ENCODE data around the gene MDC1. TPM values are rescaled to one million over a fixed set of nuclear protein-coding genes. Genes with fewer than 3 reads are reported as not detected.
"Not testable (repeated sequence)": the region's sequence is repeated elsewhere in the genome, so short reads cannot be mapped to it uniquely, and the experiment has no call there.

The MDC1 gene, protein sequence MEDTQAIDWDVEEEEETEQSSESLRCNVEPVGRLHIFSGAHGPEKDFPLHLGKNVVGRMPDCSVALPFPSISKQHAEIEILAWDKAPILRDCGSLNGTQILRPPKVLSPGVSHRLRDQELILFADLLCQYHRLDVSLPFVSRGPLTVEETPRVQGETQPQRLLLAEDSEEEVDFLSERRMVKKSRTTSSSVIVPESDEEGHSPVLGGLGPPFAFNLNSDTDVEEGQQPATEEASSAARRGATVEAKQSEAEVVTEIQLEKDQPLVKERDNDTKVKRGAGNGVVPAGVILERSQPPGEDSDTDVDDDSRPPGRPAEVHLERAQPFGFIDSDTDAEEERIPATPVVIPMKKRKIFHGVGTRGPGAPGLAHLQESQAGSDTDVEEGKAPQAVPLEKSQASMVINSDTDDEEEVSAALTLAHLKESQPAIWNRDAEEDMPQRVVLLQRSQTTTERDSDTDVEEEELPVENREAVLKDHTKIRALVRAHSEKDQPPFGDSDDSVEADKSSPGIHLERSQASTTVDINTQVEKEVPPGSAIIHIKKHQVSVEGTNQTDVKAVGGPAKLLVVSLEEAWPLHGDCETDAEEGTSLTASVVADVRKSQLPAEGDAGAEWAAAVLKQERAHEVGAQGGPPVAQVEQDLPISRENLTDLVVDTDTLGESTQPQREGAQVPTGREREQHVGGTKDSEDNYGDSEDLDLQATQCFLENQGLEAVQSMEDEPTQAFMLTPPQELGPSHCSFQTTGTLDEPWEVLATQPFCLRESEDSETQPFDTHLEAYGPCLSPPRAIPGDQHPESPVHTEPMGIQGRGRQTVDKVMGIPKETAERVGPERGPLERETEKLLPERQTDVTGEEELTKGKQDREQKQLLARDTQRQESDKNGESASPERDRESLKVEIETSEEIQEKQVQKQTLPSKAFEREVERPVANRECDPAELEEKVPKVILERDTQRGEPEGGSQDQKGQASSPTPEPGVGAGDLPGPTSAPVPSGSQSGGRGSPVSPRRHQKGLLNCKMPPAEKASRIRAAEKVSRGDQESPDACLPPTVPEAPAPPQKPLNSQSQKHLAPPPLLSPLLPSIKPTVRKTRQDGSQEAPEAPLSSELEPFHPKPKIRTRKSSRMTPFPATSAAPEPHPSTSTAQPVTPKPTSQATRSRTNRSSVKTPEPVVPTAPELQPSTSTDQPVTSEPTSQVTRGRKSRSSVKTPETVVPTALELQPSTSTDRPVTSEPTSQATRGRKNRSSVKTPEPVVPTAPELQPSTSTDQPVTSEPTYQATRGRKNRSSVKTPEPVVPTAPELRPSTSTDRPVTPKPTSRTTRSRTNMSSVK (N-terminal part only)
- total RNA-seq (10 to 100 TPM; 31.4 to 33.3 TPM), polyA plus RNA-seq (10 to 100 TPM in 1 of 2 donors, 1 to 10 TPM in 1; 7.4 to 34.5 TPM)
- long read RNA-seq, donor 1, partial matches to known transcripts: 12 of 16 reads
- long read RNA-seq, donor 1, other reads (novel, unspliced or antisense): 3 of 16 reads
- long read RNA-seq, donor 2, partial matches to known transcripts: 3 of 7 reads
- long read RNA-seq, donor 2, other reads (novel, unspliced or antisense): 4 of 7 reads

DNA sequence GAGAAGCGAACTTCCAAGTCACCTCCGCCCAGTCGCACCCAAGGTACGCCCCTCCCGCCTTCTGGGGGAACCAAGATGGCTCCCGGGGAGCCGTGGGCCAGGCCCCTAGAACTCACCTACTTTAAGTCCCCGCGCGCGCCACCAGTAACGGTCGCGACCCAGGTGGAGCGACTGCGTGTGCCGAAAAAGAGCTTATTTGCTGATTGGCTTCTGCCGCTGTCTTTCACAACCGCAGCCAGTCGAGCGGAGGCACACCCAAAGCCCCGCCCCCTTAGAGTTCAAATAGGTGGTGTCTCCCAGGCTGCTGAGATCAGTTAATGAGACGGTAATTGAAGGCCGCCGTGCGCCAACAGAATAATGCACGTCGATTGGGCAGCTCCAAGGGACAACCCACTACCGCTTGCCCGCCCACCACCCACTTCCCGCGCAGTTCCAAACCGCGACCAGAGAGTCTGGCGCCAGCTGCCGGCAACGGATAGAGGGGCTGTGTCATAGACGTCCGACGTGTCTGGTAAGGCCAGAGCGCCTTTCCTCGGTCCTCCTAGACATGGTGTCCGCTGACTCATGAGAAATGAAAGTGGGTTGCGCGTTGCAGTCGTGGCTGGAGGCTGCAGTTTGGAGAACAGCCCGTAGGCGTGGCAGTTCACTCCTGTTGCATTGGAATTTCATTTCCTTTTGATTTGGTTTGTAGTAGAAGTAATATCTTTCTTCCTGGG lies at the start of gene MDC1:
Gene MDC1 (minus strand): TSS at position 153 of the 716 bp plus-strand sequence. CDS start 2,106 bp downstream, outside the sequence.
- no peaks in the 10 kb centered on the region for H3K9me3 ChIP-seq (ENCODE audit: control insufficient read depth, low read length)
- intact Hi-C loops (cut with DNase I): loop anchor here in 1 of 2 donors (1.0 kb wide), 2 partner anchors 30 to 35 kb away; no protein-coding TSS in a partner anchor
- WGBS, 2 donors: 0% methylated on average over 48 of the region's 48 CpGs
- peak; percentile 100 for DNase-seq
- peaks cover 0 to 4% of the 10 kb centered on the region in 2 donors for H3K36me3 ChIP-seq (ENCODE audit: control insufficient read depth in 1 of 2, insufficient read depth in 2 of 2, low read length in 1 of 2)
- no peaks in the 10 kb centered on the region for H3K27me3 ChIP-seq (ENCODE audit: control insufficient read depth in 1 of 2, insufficient read depth in 2 of 2, low read length in 1 of 2)
- ATAC-seq (ENCODE audit: low FRiP score): peak; percentile 91
- peak within 1 kb of the TSS; percentile 15 to 58 for H3K4me3 ChIP-seq (ENCODE audit: low read length in 2 of 2)
- no peaks in the 10 kb centered on the region for H3K4me1 ChIP-seq (ENCODE audit: control insufficient read depth in 1 of 2, insufficient read depth in 2 of 2, low read length in 2 of 2)
- peak within 1 kb of the TSS; percentile 51 to 68 for H3K27ac ChIP-seq (ENCODE audit: low read depth in 1 of 2, low read length in 2 of 2)

DNA sequence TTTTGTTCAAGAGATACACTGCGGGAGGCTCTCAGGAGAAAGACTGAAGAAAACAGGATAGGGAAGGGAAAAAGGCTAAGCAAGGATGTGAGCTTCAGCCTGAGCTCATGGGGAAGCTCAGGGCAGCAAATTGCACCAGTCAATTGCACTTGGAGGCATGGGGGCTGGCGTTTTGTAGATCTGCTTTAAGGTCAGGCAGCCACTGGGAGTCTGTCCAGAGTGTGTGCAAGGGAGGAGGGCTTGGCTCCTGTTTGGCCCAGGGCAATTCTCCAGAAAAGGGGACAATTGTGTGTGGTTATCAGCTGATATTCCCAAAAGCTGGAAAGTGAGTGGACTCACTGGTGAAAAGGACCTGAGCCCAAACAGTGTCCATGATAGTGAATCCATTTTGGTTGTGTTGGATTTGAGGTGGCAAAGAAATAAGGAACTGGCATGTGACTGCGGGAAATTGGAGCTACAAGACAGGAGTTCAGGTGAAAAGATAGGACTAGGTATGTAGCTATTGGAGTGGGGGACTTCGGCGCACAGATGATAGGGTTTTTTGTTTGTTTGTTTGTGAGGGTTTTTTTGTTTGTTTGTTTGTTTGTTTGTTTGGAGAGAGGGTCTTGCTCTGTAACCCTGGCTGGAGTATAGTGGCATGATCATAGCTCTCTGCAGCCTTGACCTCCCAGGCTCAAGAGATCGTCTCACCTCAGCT lies 49.5 kb upstream of the MDC1 start:
- DNase-seq (peak in 1 of 2 donors; percentile 23), ATAC-seq (ENCODE audit: low FRiP score) (no peak)
- H3K4me3 ChIP-seq (ENCODE audit: low read length in 2 of 2): no peak overlapping the region
- intact Hi-C loops (cut with DNase I): no loop called here
- H3K9me3 ChIP-seq (ENCODE audit: control insufficient read depth, low read length): no peaks in the 10 kb centered on the region
- WGBS, 2 donors: 88% methylated on average over 6 of the region's 6 CpGs
- H3K27me3 ChIP-seq (ENCODE audit: control insufficient read depth in 1 of 2, insufficient read depth in 2 of 2, low read length in 1 of 2): no peaks in the 10 kb centered on the region
- no peaks in the 10 kb centered on the region for H3K36me3 ChIP-seq (ENCODE audit: control insufficient read depth in 1 of 2, insufficient read depth in 2 of 2, low read length in 1 of 2)
- peaks cover 0 to 4% of the 10 kb centered on the region in 2 donors for H3K4me1 ChIP-seq (ENCODE audit: control insufficient read depth in 1 of 2, insufficient read depth in 2 of 2, low read length in 2 of 2)
- H3K27ac ChIP-seq (ENCODE audit: low read depth in 1 of 2, low read length in 2 of 2): no peak overlapping the region

DNA sequence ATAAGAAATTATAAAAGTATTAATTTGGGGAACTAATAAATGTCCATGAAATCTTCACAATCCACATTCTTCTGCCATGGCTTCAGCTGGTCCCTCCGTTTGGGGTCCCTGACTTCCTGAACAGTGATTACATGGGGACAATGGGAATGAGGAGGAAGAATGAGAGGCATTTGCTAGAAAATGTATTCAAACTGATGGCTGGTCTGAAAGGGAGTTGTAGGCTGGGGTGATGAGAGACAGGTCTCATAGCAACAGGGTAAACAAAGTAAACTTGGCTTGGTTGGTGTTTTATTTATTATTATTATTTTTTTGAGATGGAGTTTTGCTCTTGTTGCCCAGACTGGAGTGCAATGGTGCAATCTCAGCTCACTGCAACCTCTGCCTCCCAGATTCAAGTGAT lies 48.4 kb upstream of the MDC1 start:
- H3K4me1 ChIP-seq (ENCODE audit: control insufficient read depth in 1 of 2, insufficient read depth in 2 of 2, low read length in 2 of 2); ATAC-seq (ENCODE audit: low FRiP score); intact Hi-C loops (cut with DNase I); H3K27me3 ChIP-seq (ENCODE audit: control insufficient read depth in 1 of 2, insufficient read depth in 2 of 2, low read length in 1 of 2); H3K4me3 ChIP-seq (ENCODE audit: low read length in 2 of 2); H3K27ac ChIP-seq (ENCODE audit: low read depth in 1 of 2, low read length in 2 of 2); H3K36me3 ChIP-seq (ENCODE audit: control insufficient read depth in 1 of 2, insufficient read depth in 2 of 2, low read length in 1 of 2); DNase-seq; H3K9me3 ChIP-seq (ENCODE audit: control insufficient read depth, low read length): not testable (repeated sequence)
- WGBS, 2 donors: 81 to 84% methylated on average over 1 of the region's 1 CpG

DNA sequence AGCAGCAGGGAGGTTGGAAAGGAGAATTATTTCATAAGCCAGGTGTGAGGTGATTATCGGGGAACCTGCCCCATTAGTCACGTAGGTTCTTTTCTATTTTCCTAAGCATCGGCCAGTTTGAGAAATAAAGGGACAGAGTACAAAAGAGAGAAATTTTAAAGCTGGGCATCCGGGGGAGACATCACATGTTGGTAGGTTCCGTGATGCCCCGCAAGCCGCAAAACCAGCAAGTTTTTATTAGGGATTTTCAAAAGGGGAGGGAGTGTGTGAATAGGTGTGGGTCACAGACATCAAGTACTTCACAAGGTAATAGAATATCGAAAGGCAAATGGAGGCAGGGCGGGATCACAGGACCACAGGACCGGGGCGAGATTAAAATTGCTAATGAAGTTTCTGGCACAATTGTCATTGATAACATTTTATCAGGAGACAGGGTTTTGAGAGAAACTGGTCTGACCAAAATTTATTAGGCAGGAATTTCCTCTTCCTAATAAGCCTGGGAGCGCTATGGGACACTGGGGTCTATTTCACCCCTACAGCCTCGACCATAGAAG lies 47.5 kb upstream of the MDC1 start:
- WGBS, 2 donors: 71 to 73% methylated on average over 13 of the region's 13 CpGs
- H3K4me1 ChIP-seq (ENCODE audit: control insufficient read depth in 1 of 2, insufficient read depth in 2 of 2, low read length in 2 of 2); intact Hi-C loops (cut with DNase I); ATAC-seq (ENCODE audit: low FRiP score); H3K4me3 ChIP-seq (ENCODE audit: low read length in 2 of 2); H3K9me3 ChIP-seq (ENCODE audit: control insufficient read depth, low read length); H3K27ac ChIP-seq (ENCODE audit: low read depth in 1 of 2, low read length in 2 of 2); DNase-seq; H3K36me3 ChIP-seq (ENCODE audit: control insufficient read depth in 1 of 2, insufficient read depth in 2 of 2, low read length in 1 of 2); H3K27me3 ChIP-seq (ENCODE audit: control insufficient read depth in 1 of 2, insufficient read depth in 2 of 2, low read length in 1 of 2): not testable (repeated sequence)

DNA sequence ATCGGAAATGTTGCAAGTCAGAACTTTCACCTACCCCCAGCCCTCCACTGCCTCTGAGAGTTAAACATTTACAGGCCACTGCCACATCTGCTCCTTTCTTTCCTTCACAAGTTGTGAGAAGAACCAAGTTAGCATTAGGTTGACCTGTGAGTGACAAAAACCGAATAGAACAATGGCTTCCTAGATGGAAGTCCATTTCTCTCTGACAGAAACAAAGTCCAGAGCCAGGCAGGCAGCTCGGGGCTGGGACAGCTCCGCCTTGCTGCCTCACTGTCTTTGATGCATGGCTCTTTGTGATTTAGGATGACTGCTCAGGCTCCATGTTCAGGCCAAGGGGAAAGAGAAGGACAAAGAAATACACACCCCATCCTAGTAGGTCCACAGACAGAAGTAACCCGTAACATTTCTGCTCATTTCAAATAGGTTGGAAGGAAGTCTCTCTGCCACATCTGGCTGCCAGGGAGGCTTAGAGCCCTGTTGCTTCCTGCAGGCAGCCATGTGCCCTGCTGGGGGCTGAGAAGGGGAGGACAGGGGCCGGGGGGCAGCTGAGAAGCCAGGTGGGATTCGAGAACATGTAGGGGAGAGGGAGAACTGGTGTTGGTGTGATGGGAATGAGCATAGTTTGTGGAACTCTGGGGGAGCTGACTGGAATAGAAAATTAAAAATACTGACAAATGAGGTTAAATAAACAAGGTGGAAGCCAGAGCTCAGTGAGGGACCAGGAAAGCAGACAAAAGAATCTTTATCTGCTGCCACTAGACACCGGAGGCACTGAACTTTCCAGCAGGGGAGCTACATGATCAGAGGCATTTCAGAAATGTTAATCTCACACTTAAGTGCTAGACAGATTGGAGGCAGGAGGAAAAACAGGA lies 46.8 kb upstream of the MDC1 start:
- no peaks in the 10 kb centered on the region for H3K36me3 ChIP-seq (ENCODE audit: control insufficient read depth in 1 of 2, insufficient read depth in 2 of 2, low read length in 1 of 2)
- no peak overlapping the region for H3K27ac ChIP-seq (ENCODE audit: low read depth in 1 of 2, low read length in 2 of 2)
- peaks cover 0 to 1% of the 10 kb centered on the region in 2 donors for H3K4me1 ChIP-seq (ENCODE audit: control insufficient read depth in 1 of 2, insufficient read depth in 2 of 2, low read length in 2 of 2)
- ATAC-seq (ENCODE audit: low FRiP score): no peak
- DNase-seq: no peak
- intact Hi-C loops (cut with DNase I): no loop called here
- H3K4me3 ChIP-seq (ENCODE audit: low read length in 2 of 2): no peak overlapping the region
- WGBS, 2 donors: 52 to 55% methylated on average over 8 of the region's 8 CpGs
- no peaks in the 10 kb centered on the region for H3K9me3 ChIP-seq (ENCODE audit: control insufficient read depth, low read length)
- no peaks in the 10 kb centered on the region for H3K27me3 ChIP-seq (ENCODE audit: control insufficient read depth in 1 of 2, insufficient read depth in 2 of 2, low read length in 1 of 2)

DNA sequence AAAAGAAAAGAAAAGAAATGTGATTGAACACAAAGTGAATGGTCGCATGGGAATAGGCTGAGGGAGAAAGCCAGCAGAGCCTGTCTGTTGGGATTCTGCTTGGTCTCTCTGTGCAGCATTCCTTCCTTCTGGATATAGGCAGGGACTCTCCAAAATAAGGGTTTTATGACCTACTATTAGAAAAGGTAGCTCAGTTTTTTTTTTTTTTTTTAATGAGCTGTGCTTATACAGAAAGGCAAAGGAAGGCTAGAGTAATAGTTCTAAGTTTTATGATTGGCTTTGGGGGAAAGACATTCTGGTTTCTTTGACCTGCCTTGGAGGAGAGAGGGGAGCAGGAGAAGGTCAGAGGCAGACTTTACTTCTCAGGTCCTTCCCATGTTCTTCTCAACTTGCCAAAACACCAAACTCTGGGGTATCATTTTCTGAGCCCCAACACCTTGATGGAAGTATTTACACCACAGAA lies 46.1 kb upstream of the MDC1 start:
- no peak overlapping the region for H3K4me3 ChIP-seq (ENCODE audit: low read length in 2 of 2)
- no peaks in the 10 kb centered on the region for H3K27me3 ChIP-seq (ENCODE audit: control insufficient read depth in 1 of 2, insufficient read depth in 2 of 2, low read length in 1 of 2)
- no peak for ATAC-seq (ENCODE audit: low FRiP score)
- H3K27ac ChIP-seq (ENCODE audit: low read depth in 1 of 2, low read length in 2 of 2): no peak overlapping the region
- H3K9me3 ChIP-seq (ENCODE audit: control insufficient read depth, low read length): no peaks in the 10 kb centered on the region
- H3K36me3 ChIP-seq (ENCODE audit: control insufficient read depth in 1 of 2, insufficient read depth in 2 of 2, low read length in 1 of 2): no peaks in the 10 kb centered on the region
- no peak for DNase-seq
- 95% methylated on average over 1 of the region's 1 CpG for WGBS, 2 donors
- intact Hi-C loops (cut with DNase I): no loop called here
- H3K4me1 ChIP-seq (ENCODE audit: control insufficient read depth in 1 of 2, insufficient read depth in 2 of 2, low read length in 2 of 2): peaks cover 0 to 2% of the 10 kb centered on the region in 2 donors

Data from aorta (tissue), 5 donors.